Measurements from ENCODE around the gene PRKCE.
"Not testable (repeated sequence)": the region's sequence is repeated elsewhere in the genome, so short reads cannot be mapped to it uniquely, and the experiment has no call there.

The PRKCE gene

DNA sequence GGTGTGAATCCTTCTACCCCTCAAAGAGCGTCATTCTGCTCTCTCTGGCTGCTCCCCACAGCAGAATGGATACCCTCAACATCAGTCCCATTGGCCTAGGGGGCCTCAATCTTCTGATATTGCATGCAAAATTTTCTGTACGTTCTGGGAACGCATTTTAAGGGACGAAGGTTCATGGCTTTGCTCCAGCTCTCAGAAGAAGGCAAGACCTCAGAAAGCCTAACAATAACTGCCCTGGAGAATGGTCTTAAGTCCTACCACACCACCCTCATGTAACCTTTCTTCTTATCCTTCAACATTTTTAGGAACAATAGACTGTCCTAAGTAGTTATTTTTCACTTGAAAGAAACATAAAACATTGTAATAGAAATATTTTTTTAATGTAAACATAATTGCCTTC is 212.6 kb downstream of the PRKCE start:
- no peak for DNase-seq (ENCODE audit: low read depth)

DNA sequence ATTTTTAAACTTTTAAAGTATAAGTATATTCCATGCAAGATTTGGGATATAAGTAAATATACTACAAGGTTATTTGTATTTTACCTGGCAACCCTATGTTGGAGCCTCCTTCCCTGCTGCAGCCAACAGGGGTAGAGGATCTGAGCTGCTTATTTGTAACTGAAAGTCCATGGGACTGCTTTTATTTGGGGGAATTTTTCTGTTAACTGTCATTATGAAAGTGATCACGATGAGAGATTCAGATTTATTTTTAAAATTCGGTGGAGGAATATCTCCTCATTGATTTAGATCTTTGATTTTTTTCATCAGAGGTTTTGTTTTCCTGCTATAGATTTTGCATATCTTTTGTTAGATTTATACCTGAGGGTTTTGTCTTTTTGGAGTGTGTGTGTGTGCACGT is 215.9 kb downstream of the PRKCE start:
- DNase-seq (ENCODE audit: low read depth): no peak

DNA sequence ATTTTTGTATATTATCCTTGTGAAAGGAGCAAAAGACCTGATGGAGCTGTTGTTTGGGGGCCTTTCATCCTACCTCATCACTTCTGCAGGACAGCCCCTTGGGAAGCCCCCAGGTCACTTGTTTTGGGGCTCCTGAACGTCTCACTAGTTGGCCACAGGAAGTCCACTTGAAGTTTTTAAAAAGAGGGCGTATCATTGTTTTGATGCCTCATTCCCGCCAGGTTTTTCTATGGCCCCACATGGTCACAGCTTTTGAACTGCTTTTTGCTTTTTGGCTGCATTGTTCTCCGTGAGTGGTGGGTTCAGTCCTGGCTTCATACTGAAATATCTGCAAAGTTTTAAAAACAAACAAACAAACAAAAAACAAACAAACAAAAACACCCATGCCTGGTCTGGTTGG is 216.3 kb downstream of the PRKCE start:
- no peak for DNase-seq (ENCODE audit: low read depth)

DNA sequence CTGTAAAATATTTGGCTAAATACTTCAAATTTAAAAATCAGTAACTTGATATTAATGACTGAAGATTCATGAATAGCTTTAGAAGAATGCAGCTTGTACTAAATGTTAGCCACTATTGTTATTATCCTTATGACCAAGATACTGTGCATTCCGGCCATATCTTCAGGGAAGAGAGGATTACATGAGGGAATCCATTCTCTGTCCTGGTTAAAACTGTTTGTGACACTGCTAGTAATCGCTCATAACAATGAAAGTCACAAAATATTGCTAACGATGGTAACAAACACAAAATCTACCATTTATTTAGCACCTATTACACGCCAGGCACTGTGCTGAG is 217.7 kb downstream of the PRKCE start:
- DNase-seq (ENCODE audit: low read depth): no peak

DNA sequence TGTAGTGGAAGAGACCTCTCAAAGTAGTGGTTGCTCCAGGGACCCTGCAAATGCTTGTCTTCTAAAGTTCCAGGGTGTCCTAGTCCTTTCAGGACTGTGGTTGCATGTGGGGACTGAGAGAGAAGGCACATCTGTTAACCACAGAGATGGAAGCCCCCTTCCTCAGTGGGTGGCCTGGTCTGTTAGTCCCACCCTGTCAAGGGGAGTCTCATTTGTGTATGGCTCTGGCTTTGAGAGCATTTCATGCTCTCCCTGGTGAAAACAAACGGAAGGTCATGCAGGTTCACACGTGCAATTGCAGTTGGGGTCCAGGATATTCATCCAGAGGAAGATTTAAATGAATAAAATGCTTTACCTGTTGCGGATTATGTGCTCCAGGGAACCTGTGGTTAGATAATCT is 219.6 kb downstream of the PRKCE start:
- DNase-seq (ENCODE audit: low read depth): no peak

DNA sequence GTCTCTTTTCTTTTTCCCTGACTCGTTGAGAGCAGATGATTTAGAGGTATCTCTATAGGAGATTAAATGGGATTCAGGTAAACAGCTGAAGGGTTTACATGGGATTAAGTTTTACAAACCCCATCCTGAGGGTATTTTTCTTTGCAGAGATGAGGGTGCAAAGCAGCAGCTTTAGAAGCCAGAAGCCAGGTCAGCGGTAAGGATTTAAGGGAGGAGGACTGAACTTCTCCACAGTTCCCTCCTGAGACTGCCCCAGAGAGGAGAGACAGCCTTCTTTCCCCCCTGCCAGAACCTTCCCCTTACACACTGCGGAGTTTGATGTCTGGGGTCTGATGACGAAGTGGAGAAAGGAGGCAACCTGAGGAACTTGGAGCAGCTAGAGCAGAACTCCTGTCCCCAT is 220.1 kb downstream of the PRKCE start:
- DNase-seq (ENCODE audit: low read depth): no peak

DNA sequence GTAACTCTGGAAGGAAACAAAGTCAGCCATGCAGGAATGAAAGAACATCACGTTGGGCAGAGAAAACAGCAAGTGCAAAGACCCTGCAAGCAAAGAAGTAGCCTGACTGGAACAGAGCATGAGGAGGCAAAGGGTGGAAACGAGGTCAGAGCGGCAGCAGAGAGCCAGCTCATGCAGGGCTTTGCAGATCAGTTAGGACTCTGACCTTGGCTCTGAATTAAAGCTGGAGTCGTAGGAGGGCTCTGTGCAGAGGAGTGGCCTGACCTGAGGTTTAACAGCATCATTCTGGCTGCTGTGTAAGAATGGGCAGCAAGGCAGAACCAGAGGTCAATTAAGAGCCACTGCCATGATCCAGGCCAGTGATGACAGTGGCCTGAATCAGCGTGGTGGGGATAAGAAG is 220.7 kb downstream of the PRKCE start:
- DNase-seq (ENCODE audit: low read depth): no peak

DNA sequence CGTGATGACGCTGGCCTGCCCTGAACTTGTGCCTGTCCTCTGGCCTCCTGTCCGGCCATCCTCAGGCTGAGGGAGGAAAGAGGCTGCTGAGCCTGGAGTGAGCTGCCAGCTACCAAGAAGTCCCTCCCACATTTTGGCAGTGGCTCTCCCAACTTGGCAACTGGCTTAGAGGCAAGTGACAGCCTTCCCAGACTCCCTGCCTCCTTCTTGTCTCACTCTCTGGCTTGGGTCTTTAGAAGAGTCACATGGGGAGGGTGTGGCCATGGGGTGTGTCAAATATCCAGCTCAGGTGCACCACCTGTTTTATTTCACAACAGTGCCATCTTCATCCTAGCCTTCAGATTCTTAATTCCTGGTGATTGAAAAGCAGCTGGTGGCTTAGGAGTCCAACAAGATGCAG is 222.9 kb downstream of the PRKCE start:
- DNase-seq (ENCODE audit: low read depth): no peak

DNA sequence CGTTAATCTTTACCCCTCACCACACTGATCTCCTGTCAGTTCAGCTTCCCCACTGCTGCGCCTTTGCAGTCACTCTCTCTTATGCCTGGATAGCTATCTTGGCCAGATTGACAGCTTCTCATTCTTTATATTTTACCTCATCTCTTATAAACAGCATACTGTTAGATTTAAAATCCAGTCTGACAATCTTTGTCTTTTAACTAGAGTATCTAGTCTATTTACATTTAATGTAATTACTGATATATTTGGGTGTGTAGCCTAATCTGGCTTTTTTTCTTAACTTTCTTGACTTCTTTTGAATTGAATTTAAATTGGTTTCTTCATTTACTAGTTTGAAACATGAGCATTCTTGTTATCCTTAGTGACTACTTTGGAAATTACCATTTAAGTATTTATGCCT is 225.1 kb downstream of the PRKCE start:
- DNase-seq (ENCODE audit: low read depth): no peak

DNA sequence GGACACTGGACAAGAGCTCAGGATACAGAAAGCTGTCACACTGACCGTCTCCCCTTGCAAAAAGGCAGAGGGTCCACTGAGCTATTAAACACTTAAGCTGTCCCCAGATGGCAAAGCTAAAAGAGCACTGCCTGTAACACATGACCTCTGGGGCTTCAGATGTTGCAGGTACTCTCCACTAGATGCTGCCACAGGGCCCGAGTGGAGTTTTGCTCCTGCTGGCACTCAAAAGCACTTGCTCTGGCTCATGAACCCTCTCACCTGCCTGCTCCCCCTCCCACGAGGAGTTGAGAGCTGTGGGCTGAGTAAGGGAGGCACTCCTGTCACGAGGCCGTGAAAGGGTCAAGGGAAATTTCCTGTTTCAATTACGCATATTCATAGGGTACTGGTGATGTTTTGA is 227.9 kb downstream of the PRKCE start:
- no peak for DNase-seq (ENCODE audit: low read depth)

DNA sequence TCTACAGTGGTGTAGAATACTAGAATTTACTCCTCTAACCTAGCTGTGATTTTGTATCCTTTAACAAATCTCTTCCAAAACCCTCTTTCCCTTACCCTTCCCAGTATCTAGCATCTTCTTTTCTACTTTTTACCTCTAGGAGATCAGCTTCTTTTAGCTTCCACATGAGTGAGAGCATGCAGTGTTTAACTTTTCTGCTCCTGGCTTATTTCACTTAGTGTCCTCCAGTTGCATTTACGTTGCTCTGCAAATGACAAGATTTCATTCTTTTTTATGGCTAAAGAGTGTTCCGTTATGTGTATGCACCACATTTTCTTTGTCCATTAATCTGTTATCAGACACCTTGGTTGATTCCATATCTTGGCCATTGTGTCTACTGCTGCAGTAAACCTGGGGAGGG is 228.5 kb downstream of the PRKCE start:
- DNase-seq (ENCODE audit: low read depth): no peak

DNA sequence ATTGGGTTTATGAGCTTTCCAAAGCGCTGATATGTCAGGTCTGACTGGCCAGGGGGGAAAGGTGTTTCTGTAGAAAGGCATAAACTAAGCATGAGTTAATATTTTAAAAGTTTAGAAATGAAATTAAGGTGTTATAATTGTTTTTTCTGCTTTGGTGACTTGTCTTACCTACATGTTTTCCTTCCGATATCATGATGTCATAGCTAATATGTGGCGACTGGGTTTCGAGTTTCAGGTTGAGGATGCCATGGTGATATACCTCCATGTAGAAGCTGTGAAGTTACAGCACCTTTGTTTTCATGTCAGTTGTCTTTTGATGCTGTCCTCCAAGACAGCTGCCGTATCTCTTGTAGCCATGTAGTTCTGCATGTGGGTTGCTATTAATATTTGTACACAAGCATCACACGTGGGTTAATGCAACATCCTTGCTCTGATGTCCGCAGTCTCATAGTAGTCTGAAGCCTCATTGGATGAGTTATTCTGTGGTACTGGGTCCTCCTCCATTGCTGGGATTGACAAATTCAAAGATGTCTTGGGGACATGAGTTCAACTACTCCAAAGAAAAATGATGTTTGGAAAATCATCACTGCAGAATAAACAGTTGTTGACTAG is 230.6 kb downstream of the PRKCE start:
- no peak for DNase-seq (ENCODE audit: low read depth)

DNA sequence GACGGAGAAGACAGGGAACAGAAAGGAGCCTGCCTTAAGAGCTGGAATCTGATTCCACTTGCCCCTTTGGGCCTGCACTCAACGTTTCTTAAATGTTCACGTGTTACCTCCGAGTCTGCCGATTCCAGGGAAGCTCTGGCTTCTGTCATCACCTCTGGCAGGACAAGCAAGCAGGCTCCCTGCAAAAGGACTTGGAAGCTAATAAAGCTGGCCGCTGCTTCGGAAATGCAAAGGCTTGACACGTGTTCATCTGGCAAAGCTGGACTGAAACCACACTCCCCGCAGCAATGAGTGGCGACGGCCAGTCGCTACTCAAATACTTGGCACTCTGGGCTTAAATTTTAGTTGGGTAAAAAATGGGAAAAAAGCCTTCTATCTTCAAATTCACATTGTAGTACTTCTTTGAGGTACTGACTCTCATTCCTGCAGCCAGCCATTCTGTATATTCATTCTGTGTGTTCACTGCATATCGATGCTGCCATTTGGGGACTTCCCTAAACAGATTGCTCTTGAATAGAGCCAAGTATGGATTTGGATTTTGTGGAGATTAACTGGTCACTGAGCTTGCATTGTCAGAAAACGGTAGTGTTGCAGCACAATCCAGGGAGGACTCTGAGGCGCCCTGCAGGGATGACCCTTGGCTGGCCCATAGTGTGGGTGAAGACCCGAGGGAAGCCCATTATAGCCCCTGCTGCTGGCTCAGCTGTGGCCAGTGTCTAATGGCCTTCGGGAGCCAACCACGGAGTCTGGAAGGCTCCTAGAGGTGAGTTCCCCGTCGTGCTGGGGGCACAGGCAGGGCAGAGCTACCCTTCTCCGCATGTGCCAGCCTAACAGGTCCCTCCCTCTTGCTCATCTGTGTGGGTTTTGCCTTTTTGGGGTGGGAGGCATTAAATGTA is 231.5 kb downstream of the PRKCE start:
- DNase-seq (ENCODE audit: low read depth): no peak

DNA sequence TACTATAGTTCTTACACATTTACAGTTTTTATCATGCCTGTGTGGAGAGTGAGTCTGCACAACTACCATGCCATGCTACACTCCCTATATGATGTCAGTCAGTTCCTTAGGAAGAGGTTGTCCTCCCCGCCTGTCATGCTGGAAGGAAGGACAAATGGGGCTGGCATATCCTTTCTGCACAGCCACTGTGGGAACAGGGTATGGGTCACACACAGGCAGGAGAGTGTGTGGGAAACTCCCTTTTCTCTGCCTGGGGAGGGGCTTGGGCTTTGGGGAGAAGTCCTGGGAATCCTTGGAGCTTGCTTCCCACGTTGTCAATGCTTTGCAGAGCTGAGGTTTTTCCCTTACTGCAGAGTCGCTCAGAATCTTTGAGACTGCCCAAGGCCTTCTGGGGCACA is 232.1 kb downstream of the PRKCE start:
- DNase-seq (ENCODE audit: low read depth): no peak

DNA sequence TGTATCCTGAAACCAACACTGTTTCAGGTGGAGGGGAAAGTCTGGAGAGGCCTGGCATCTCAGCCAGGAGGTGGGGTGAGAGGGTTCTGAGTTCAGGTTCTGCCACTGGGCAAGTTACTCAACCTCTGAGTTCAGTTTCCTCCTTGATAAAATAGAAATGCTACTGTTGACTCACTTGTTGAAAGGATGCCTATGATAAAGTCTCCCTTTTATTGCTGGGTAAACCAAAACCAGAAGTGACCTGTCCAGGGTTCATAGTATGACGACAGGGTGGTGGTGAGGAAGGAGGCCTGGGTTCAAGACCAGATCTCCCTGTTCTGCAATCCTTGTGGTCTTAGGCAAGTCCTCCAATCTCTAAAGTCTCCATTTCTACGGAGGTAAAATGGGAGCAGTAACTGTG is 232.7 kb downstream of the PRKCE start:
- no peak for DNase-seq (ENCODE audit: low read depth)

DNA sequence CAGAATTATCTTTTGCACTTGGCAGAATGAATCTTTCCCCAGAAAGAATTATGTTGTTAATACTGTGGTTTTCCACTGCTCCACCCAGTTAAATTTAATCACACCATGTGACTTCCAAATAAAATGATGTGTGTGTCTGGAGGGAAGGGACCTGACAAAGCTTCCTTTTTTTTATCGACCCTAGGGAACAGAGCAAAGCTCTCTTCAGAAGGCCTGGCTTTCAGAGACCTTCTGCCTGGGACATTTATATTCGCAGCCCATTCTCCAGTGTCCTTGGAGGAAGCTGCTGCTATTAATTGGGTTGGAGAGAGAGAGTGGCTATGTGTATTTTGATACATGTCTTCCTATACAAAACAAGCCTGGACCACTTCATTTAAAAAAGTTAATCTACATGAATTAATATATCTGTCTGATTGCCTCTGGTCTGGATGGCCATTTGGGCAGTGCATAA is 233.7 kb downstream of the PRKCE start:
- DNase-seq (ENCODE audit: low read depth): no peak

DNA sequence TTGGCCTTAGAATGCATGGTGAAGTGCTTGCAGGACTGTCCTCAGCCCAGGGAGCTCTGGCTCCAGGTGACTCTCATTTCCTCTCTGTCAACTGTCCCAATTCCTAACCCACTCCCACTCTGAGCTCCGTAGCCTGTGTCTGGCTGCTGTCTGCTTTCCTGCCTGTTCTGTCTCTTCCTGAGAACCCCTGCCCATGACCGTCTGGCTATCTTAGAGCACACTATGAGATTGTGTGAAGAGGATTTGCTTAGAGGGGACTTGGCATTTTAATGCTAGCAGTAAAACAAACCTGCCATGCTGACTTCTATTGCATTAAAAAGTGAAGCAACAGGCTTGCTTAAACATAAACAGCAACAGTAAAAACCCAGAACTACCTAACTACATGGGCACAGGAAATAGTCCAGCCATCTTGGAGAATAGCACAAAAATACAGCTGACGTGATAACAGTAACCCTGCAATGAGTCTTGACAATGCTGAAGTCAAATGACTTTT is 234.7 kb downstream of the PRKCE start:
- no peak for DNase-seq (ENCODE audit: low read depth)

DNA sequence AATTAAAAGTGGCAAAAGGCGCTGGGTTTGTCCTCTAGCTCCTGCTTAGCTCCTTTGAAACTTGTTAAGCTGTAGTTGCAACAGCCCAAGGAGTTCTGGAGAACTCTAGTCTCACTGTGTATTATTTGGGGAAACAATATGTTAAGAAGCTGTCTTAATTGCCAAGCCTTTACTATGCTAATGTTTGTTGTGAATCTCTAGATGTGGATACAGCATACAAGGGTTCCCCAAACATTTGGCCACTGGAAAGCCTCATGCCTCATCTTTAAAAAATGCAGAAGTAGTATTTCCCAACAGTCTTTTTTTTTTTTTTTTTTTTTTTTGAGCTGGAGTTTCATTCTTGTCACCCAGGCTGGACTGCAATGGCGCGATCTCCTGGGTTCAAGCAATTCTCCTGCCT is 236.7 kb downstream of the PRKCE start:
- no peak for DNase-seq (ENCODE audit: low read depth)

DNA sequence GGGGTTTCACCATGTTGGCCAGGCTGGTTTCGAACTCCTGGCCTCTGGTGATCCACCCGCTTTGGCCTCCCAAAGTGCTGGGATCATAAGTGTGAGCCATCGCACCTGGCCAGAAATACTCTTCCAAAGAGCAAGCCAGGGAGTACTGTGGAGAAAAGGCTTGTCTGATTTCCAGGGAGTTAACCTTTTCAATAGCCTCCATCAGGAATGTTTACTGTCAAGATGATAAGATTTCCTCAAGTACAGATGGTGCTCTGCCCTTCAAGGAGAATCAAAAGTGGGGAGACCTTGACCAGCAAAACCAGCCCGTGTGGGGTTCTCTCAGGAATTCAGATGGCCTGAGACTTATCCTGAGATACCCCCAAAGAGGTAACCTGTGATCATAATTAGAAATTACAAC is 237.2 kb downstream of the PRKCE start:
- no peak for DNase-seq (ENCODE audit: low read depth)

DNA sequence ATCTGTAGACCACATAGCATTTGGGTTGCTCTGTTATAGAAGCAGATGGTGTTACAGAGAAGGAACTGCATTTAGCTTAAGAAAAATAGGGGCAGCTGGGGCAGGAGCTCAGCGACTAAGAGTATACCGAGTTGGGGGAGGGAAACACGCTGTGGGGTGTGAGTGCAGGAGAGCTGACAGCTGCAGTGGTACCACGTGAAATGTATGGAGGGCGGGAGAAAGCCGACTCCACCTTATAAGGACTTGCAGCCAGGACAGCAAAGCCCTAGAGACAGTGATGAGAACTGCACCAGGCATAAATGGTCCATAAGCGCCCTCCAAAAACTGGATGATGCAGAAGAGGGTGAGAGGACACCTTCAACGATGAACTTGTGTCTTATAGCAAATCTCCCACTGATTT is 237.6 kb downstream of the PRKCE start:
- DNase-seq (ENCODE audit: low read depth): no peak

DNA sequence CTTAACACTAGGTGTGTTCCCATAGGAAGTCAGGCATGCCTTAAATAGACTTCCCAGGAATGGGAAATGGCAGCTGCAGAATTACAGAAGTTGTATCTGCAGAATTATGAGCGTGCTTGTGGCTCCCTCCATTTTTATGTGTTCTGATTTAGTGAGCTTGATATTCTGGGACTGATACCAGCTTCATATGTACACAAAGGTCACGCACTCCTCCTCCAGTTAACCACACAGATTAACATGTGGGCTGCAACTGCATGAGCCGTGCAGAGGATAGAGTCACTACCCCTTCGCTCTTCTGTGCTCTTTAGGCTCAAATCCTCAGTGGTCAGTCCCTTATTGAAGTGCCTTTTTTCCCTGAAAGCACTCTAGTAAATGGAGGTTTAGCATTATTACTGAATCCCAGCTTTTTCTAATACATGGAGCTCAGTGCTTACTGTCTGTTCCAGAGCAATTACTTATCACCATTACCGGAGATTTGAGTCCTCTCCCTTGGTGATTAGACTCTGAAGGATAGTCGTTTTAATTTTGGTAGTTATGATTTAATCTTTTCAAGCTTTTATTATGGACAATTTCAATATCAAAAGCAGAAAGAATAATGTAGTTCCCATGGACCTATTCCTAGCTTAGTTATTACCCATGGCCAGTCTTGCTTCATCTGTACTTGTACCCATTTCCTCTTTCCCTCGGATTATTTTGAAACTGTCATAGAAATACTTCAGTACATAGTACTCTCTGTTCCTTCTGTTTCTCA is 238.3 kb downstream of the PRKCE start:
- DNase-seq (ENCODE audit: low read depth): no peak

DNA sequence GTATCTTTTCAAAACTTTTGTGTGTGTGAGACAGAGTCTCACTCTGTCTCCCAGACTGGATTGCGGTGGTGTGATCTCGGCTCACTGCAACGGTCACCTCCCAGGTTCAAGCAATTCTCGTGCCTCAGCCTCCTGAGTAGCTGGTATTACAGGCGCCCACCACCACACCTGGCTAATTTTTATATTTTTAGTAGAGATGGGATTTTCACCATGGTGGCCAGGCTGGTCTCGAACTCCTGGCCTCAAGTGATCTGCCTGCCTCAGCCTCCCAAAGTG is 238.8 kb downstream of the PRKCE start:
- DNase-seq (ENCODE audit: low read depth): not testable (repeated sequence)

DNA sequence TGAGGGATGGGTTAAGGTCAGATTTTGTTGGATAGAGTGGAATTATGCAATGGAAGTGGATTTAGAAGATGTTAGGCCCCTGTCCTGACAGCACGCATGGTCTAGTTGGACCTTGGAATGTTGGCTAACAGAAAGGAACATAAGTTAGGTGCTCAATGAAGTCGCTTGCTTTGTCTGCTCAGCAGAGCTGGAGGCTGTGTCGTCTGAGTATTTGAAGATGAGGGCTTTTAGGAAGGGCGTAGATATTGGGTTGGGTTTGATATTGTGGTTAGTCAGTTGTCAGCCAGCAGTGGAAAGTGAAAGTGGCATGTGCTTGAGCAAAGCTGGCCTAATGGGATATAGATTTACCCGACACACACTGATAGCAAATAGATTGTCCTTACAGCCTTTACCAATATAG is 239.3 kb downstream of the PRKCE start:
- no peak for DNase-seq (ENCODE audit: low read depth)
